Right lobe of liver (tissue), 4 donors: ENCODE results near the gene HECTD4.

Source experiments
- POLR2A ChIP-seq: fragments of 450-650 bp; IDR thresholded peaks from one replicate; pipeline ENCODE4 v1.6.1; 2017; ENCODE audit warnings: antibody characterized with exemption, mild to moderate bottlenecking
- TF ChIP-seq, protein P1 (sequence below), 4 donors: fragments of 200-600 bp in 3 of 4; fragments of 450-650 bp in 1 of 4; IDR thresholded peaks; one replicate each; pipeline versions ENCODE4 v1.5.1 to v1.8.0; 2016 to 2022; ENCODE audit warnings: antibody characterized with exemption in 4 of 4, mild to moderate bottlenecking in 2 of 4
- donor health status: DM: no; HTN: no; CAD: no.
- donor health status: DM: no; HTN: no; CAD: no.
- donor health status: DM: no; HTN: yes; CAD: no.

DNA sequence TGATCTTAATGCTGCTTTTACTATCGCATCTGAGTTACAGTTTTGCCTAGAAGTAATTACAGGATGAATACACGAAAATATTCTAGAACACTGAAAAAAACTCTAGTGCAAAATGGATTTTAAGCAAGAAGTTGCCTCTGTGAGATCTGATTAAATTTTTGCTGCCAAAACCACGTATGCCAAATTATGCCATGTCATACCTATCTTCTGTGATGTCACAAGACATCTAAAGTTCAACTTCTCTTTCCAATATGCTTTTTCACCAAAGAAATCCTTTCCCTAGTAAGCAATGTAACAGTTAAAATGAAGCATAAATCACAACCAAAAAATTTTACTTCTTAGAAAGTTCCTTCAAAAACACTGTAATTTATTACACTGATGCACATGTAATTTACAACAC, 39.6 kb downstream of the HECTD4 start:
- TF ChIP-seq, protein P1, sequence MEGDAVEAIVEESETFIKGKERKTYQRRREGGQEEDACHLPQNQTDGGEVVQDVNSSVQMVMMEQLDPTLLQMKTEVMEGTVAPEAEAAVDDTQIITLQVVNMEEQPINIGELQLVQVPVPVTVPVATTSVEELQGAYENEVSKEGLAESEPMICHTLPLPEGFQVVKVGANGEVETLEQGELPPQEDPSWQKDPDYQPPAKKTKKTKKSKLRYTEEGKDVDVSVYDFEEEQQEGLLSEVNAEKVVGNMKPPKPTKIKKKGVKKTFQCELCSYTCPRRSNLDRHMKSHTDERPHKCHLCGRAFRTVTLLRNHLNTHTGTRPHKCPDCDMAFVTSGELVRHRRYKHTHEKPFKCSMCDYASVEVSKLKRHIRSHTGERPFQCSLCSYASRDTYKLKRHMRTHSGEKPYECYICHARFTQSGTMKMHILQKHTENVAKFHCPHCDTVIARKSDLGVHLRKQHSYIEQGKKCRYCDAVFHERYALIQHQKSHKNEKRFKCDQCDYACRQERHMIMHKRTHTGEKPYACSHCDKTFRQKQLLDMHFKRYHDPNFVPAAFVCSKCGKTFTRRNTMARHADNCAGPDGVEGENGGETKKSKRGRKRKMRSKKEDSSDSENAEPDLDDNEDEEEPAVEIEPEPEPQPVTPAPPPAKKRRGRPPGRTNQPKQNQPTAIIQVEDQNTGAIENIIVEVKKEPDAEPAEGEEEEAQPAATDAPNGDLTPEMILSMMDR (IDR thresholded peaks at IDR 0.05), result no peak
- no peak for TF ChIP-seq POLR2A
